Brain microvascular endothelial cell (primary cell): ENCODE results near the gene TMPRSS9.
"Not testable (repeated sequence)": the region's sequence is repeated elsewhere in the genome, so short reads cannot be mapped to it uniquely, and the experiment has no call there.

Experiments used
- DNase-seq: peaks from one replicate; pipeline ENCODE4 v3.0.0-alpha.2; 2020
- H3K27ac ChIP-seq: fragments of 250-450 bp; sonication (Bioruptor Pico); 2 replicates; pipeline ENCODE4 v1.5.1; 2020; ENCODE audit warnings: mild to moderate bottlenecking, moderate library complexity
- H3K27me3 ChIP-seq: fragments of 250-450 bp; sonication (Bioruptor Pico); replicated peaks from 2 replicates; pipeline ENCODE4 v1.5.1; 2020; ENCODE audit warnings: mild to moderate bottlenecking
- H3K36me3 ChIP-seq: fragments of 250-450 bp; sonication (Bioruptor Pico); replicated peaks from 2 replicates; pipeline ENCODE4 v1.5.1; 2020; ENCODE audit warnings: mild to moderate bottlenecking
- H3K4me3 ChIP-seq: 2 replicates; pipeline ENCODE4 v1.5.1; 2011; ENCODE audit warnings: low read depth, mild to moderate bottlenecking, control low read depth, low read length, moderate library complexity
- in situ Hi-C: cut with HindIII; loops from 2 replicates; pipeline ENCODE4 v1.10.0; 2017; ENCODE audit warnings: low sequenced_read_pairs, low pct_ligation_motif_present
- TF ChIP-seq, protein P1 (sequence below): IDR thresholded peaks from 2 replicates; pipeline ENCODE4 v1.5.1; 2011; ENCODE audit warnings: low read depth, mild to moderate bottlenecking, moderate library complexity, low read length, control low read depth, inconsistent platforms; ENCODE audit errors: missing control alignments

TMPRSS9 gene

DNA sequence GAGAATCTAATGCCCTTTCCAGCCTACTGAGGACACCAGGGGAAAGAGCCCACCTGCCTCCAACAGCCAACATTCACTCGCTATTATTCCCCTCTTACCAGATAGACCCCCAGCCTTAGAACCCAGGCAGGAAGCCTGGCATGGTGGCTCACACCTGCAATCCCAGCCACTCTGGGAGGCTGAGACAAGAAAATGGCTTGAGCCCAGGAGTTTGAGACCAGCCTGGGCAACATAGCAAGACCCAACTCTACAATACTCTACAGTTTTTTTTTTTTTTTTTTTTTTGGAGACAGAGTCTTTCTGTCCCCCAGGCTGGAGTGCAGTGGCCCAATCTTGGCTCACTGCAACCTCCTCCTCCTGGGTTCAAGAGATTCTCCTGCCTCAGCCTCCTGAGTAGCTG is 100.2 kb downstream of the TMPRSS9 start:
- H3K36me3 ChIP-seq: no peaks in the 10 kb centered on the region
- H3K27me3 ChIP-seq: no peaks in the 10 kb centered on the region
- no peak overlapping the region for H3K27ac ChIP-seq
- no peak for DNase-seq
- H3K4me3 ChIP-seq: no peak overlapping the region
- in situ Hi-C loops: no loop called here
- TF ChIP-seq, protein P1, sequence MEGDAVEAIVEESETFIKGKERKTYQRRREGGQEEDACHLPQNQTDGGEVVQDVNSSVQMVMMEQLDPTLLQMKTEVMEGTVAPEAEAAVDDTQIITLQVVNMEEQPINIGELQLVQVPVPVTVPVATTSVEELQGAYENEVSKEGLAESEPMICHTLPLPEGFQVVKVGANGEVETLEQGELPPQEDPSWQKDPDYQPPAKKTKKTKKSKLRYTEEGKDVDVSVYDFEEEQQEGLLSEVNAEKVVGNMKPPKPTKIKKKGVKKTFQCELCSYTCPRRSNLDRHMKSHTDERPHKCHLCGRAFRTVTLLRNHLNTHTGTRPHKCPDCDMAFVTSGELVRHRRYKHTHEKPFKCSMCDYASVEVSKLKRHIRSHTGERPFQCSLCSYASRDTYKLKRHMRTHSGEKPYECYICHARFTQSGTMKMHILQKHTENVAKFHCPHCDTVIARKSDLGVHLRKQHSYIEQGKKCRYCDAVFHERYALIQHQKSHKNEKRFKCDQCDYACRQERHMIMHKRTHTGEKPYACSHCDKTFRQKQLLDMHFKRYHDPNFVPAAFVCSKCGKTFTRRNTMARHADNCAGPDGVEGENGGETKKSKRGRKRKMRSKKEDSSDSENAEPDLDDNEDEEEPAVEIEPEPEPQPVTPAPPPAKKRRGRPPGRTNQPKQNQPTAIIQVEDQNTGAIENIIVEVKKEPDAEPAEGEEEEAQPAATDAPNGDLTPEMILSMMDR: no peak

DNA sequence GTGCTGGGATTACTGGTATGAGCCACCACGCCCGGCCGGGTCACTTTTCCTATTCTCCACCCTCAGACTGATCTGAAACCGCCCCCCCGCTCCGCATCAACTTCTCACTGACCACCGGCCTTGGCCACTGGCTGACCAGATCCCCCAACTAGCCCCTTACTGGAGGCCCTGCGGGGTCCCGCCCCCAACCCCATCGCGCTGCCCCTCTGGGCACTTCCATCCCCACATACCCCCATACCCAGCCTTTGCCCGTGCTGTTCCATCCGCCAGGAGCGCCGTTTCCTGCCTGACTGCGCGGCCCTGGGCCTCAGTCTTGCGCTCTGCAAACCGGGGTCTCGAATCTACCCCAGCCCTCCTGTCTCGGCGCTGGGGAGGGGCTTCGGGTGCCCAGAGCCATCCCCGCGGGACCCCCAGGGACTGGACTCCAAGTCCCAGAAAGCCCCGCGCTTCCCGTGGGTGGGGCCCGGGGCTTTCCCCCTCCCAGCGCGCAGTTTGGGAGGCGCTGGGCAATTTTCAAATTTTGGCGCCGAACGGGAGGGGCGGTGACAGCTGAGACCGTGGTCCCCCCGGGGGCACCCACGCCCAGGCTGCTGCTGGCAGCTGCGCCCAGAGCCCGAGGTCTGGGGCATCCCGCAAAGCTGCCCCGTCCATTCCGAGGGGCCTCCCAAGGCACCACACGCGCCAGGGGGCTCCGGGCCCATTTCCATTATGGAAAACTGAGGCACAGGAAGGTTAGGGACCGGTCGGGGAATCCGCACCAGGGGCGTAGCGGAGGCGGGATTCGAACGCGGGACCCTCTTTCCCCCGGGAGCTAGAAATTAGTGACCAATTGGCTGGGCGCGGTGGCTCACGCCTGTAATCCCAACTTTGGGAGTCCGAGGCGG is 101.9 kb downstream of the TMPRSS9 start:
- Histone ChIP-seq H3K36me3 (no peaks in the 10 kb centered on the region), H3K27ac (no peak overlapping the region), H3K4me3 (peak overlapping the region; percentile 78), H3K27me3 (no peaks in the 10 kb centered on the region)
- no peak for DNase-seq
- in situ Hi-C loops: no loop called here
- TF ChIP-seq, protein P1: peak; percentile 52

DNA sequence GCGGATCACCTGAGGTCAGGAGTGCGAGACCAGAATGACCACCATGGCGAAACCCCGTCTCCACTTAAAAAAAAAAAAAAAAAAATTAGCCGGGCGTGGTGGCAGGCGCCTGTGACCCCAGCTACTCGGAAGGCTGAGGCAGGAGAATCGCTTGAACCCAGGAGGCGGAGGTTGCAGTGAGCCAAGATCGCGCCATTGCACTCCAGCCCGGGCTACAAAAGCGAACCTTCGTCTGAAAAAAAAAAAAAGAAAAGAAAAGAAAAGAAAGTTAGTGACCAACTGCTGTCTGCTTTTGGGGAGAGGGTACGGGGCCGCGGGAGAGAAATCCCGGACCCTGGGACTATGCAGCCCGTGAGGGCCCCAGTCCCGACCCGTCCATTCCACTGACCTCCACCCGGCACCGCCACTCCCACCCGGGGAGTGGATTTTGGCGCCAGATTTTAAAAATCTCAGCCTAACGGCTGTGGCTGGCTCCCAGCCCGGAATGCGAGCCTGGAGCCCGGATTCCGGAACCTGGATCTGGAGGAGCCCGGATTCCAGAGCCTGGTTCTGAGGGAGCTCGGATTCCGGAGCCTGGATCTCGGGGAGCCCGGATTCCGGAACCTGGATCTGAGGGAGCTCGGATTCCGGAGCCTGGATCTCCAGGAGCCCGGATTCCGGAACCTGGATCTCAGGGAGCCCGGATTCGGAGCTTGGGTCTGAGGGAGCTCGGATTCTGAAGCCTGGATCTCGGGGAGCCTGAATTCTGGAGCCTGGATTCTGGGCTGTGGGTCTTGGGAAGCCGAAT is 102.8 kb downstream of the TMPRSS9 start:
- TF ChIP-seq, protein P1: no peak
- DNase-seq: peak; percentile 92
- Histone ChIP-seq H3K27ac (no peak overlapping the region), H3K27me3 (no peaks in the 10 kb centered on the region), H3K4me3 (peak overlapping the region; percentile 78), H3K36me3 (no peaks in the 10 kb centered on the region)
- in situ Hi-C loops: no loop called here

GRCh38 chr19:2463694-2464093 is 103.6 kb downstream of the TMPRSS9 start:
- DNase-seq, H3K27me3 ChIP-seq, H3K4me3 ChIP-seq, in situ Hi-C loops, H3K36me3 ChIP-seq, H3K27ac ChIP-seq: not testable (repeated sequence)

GRCh38 chr19:2464389-2464788 is 104.3 kb downstream of the TMPRSS9 start:
- no peak for DNase-seq
- Histone ChIP-seq H3K27me3 (no peaks in the 10 kb centered on the region), H3K27ac (no peak overlapping the region), H3K36me3 (no peaks in the 10 kb centered on the region), H3K4me3 (no peak overlapping the region)
- TF ChIP-seq, protein P1: no peak
- in situ Hi-C loops: no loop called here

- in situ Hi-C loops: no loop called here
- Histone ChIP-seq H3K36me3 (no peaks in the 10 kb centered on the region), H3K27me3 (no peaks in the 10 kb centered on the region), H3K4me3 (no peak overlapping the region), H3K27ac (no peak overlapping the region)
- no peak for DNase-seq
- TF ChIP-seq, protein P1: no peak
Observed at GRCh38 chr19:2468596-2468995, 108.5 kb downstream of the TMPRSS9 start.
